Measurements from ENCODE around the gene CCR4.
"Not testable (repeated sequence)": the region's sequence is repeated elsewhere in the genome, so short reads cannot be mapped to it uniquely, and the experiment has no call there.

Gene CCR4

DNA sequence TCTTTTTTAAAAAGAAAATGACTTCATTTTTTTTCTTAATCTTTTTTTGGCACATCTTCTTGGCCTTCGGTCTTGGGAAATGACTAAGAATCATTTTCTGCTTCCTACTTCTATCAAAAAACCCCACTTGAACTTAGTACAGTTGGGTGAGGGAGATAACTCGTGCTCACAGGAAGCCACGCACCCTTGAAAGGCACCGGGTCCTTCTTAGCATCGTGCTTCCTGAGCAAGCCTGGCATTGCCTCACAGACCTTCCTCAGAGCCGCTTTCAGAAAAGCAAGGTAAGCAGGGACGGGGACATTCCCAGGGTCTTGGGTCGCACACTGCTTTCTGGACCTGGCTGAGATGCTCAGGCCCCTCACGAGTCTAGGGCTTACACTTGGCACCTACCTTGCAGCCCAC is at the start of gene CCR4:
TSS of gene CCR4 (plus strand) at position 235 of the 402 bp plus-strand sequence. CDS start 1,779 bp downstream, outside the sequence.
- Mint-ChIP-seq H3K36me3 (ENCODE audit: low read depth) (peaks cover 41% of the 10 kb centered on the region), H3K4me3 (peak within 1 kb of the TSS; percentile 86), H3K27me3 (no peaks in the 10 kb centered on the region), H3K27ac (peak within 1 kb of the TSS; percentile 92), H3K4me1 (ENCODE audit: low read depth) (peaks cover 69% of the 10 kb centered on the region), H3K9me3 (no peaks in the 10 kb centered on the region)
- peak; percentile 76 for DNase-seq

GRCh38 chr3:32902887-32903371 is 48.5 kb upstream of the CCR4 start:
- not testable (repeated sequence) for H3K4me1 Mint-ChIP-seq (ENCODE audit: low read depth)

DNA sequence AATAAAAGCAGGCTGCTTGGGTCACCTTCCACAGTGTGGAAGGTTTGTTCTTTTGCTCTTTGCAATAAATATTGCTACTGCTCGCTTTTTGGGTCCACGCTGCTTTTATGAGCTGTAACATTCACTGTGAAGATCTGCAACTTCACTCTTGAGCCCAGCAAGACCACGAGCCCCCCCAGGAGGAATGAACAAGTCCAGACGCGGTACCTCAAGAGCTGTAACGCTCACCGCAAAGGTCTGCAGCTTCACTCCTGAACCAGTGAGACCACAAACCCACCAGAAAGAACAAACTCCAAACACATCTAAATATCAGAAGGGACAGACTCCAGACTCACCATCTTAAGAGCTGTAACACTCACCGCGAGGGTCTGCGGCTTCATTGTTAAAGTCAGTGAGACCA is 47.5 kb upstream of the CCR4 start:
- no peak overlapping the region for H3K4me3 Mint-ChIP-seq

More at GRCh38 chr3:32902887-32903371, 48.5 kb upstream of the CCR4 start:
- H3K36me3 Mint-ChIP-seq (ENCODE audit: low read depth); H3K9me3 Mint-ChIP-seq; H3K27ac Mint-ChIP-seq: not testable (repeated sequence)
- peak; percentile 68 for DNase-seq
- peak overlapping the region; percentile 71 for H3K4me3 Mint-ChIP-seq
- peaks cover 27% of the 10 kb centered on the region for H3K27me3 Mint-ChIP-seq

GRCh38 chr3:32909999-32910398 is 41.4 kb upstream of the CCR4 start:
- Mint-ChIP-seq H3K27me3 (no peaks in the 10 kb centered on the region), H3K4me1 (ENCODE audit: low read depth) (peaks cover 5% of the 10 kb centered on the region), H3K4me3 (no peak overlapping the region), H3K9me3 (no peaks in the 10 kb centered on the region), H3K27ac (no peak overlapping the region), H3K36me3 (ENCODE audit: low read depth) (no peaks in the 10 kb centered on the region)
- DNase-seq = no peak

More for the DNA sequence above, 47.5 kb upstream of the CCR4 start:
- no peak for DNase-seq
- Mint-ChIP-seq H3K27ac (no peak overlapping the region), H3K4me1 (ENCODE audit: low read depth) (peaks cover 4% of the 10 kb centered on the region), H3K36me3 (ENCODE audit: low read depth) (no peaks in the 10 kb centered on the region), H3K9me3 (no peaks in the 10 kb centered on the region), H3K27me3 (peaks cover 20% of the 10 kb centered on the region)

DNA sequence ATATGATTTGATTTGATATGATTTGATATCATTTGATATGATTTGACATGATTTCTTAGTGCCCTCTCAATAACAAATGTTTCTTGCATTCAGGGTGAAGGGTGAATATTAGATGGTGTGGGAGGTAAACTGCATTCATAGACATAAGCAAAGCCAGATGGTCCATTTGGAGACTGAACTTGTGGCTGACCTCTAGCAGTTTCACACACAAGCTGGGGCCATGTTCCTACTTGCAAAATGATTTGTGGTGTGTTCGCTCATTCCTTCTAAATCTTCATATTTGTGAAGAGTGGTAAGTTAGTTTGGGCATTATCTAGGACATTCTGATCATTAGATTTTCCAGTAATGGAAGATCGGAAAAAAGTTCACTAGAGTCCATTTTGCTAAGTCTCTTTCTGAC is 40.5 kb upstream of the CCR4 start:
- Mint-ChIP-seq H3K27ac (no peak overlapping the region), H3K9me3 (no peaks in the 10 kb centered on the region), H3K4me1 (ENCODE audit: low read depth) (peaks cover 5% of the 10 kb centered on the region), H3K27me3 (no peaks in the 10 kb centered on the region), H3K4me3 (no peak overlapping the region), H3K36me3 (ENCODE audit: low read depth) (no peaks in the 10 kb centered on the region)
- no peak for DNase-seq

GRCh38 chr3:32912046-32912445 is 39.4 kb upstream of the CCR4 start:
- peaks cover 5% of the 10 kb centered on the region for H3K9me3 Mint-ChIP-seq
- H3K27me3 Mint-ChIP-seq = no peaks in the 10 kb centered on the region
- H3K27ac Mint-ChIP-seq = no peak overlapping the region
- H3K4me1 Mint-ChIP-seq (ENCODE audit: low read depth) = peaks cover 5% of the 10 kb centered on the region
- H3K4me3 Mint-ChIP-seq = no peak overlapping the region
- no peak for DNase-seq
- H3K36me3 Mint-ChIP-seq (ENCODE audit: low read depth) = no peaks in the 10 kb centered on the region

DNA sequence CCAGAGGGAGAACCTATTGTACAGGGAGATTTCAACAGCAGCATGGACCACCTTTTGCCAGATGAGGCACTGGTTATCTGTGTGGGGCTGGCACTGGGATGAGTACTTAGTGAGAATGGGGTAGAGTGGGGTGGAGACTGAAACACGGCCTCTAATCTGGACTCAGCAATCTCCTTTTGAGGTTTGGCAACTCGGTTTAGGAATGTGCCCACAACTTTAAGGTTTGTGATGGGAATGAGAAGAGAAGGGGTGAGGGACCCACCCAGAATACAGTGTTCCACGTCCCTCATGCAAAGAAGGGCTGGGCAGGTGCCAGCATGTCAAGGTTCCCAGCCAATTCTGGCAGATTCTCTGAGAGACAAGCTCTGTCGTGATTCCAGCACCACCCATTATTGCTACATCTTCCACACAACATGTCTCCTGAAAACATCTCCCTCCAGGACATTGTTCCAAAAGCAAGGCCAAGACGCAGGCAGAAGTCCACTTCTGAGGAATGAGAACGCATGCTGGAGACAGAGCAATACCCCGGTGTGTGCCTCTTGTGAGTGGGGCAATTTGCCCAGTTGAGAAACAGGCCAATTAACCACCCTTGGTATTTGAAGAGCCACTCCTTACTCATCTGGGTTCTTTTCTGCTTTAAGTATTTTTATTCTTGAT is 37.5 kb upstream of the CCR4 start:
- H3K27ac Mint-ChIP-seq = no peak overlapping the region
- H3K27me3 Mint-ChIP-seq = no peaks in the 10 kb centered on the region
- DNase-seq = no peak
- H3K36me3 Mint-ChIP-seq (ENCODE audit: low read depth) = no peaks in the 10 kb centered on the region
- H3K4me1 Mint-ChIP-seq (ENCODE audit: low read depth) = peaks cover 5% of the 10 kb centered on the region
- peaks cover 12% of the 10 kb centered on the region for H3K9me3 Mint-ChIP-seq
- H3K4me3 Mint-ChIP-seq = no peak overlapping the region

DNA sequence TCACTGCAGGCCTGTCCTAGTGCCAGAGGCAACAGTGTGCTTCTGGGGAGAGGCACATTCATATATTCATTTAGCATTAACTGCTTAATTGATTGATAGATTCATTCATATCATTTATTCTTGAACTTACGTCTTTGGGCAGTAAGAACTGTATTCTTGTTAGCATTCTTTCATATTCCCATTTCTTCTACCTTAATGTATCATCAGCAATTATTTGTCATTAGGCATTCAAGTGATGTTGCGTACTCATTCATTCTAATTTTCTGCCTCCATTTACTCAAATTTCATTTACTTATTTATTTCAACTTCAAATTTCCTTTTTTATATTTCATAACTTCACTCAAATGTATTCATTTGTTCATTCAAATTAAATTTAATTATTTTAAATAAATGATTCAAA is 31.5 kb upstream of the CCR4 start:
- H3K27me3 Mint-ChIP-seq = no peaks in the 10 kb centered on the region
- H3K4me3 Mint-ChIP-seq = no peak overlapping the region
- no peaks in the 10 kb centered on the region for H3K4me1 Mint-ChIP-seq (ENCODE audit: low read depth)
- peaks cover 12% of the 10 kb centered on the region for H3K9me3 Mint-ChIP-seq
- H3K36me3 Mint-ChIP-seq (ENCODE audit: low read depth) = no peaks in the 10 kb centered on the region
- no peak for DNase-seq
- no peak overlapping the region for H3K27ac Mint-ChIP-seq

GRCh38 chr3:32922078-32922477 is 29.4 kb upstream of the CCR4 start:
- no peak for DNase-seq
- H3K4me3 Mint-ChIP-seq = no peak overlapping the region
- H3K9me3 Mint-ChIP-seq = peaks cover 7% of the 10 kb centered on the region
- H3K36me3 Mint-ChIP-seq (ENCODE audit: low read depth) = no peaks in the 10 kb centered on the region
- no peaks in the 10 kb centered on the region for H3K27me3 Mint-ChIP-seq
- H3K27ac Mint-ChIP-seq = no peak overlapping the region
- no peaks in the 10 kb centered on the region for H3K4me1 Mint-ChIP-seq (ENCODE audit: low read depth)

DNA sequence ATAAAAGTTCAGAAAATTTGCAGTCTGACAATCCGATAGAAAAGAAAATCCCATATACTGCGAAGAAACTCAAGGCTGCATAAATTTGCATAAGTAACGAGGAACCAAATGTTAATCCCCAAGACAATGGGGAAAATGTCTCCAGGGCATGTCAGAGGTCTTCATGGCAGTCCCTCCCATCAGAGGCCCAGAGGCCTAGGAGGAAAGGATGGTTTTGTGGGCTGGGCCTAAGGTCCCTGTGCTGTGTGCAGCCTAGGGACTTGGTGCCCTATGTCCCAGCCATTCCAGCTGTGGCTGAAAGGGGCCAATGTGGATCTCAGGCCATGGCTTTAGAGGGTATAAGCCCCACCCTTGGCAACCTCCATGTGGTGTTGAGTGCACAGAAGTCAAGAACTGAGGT is 21.3 kb upstream of the CCR4 start:
- H3K9me3 Mint-ChIP-seq = no peaks in the 10 kb centered on the region
- H3K4me1 Mint-ChIP-seq (ENCODE audit: low read depth) = no peaks in the 10 kb centered on the region
- H3K27me3 Mint-ChIP-seq = no peaks in the 10 kb centered on the region
- H3K4me3 Mint-ChIP-seq = no peak overlapping the region
- no peak for DNase-seq
- H3K36me3 Mint-ChIP-seq (ENCODE audit: low read depth) = no peaks in the 10 kb centered on the region
- H3K27ac Mint-ChIP-seq = no peak overlapping the region

GRCh38 chr3:32931273-32931672 is 20.2 kb upstream of the CCR4 start:
- H3K27me3 Mint-ChIP-seq; H3K27ac Mint-ChIP-seq; H3K36me3 Mint-ChIP-seq (ENCODE audit: low read depth); H3K4me1 Mint-ChIP-seq (ENCODE audit: low read depth); H3K4me3 Mint-ChIP-seq; H3K9me3 Mint-ChIP-seq; DNase-seq: not testable (repeated sequence)

- H3K4me3 Mint-ChIP-seq = no peak overlapping the region
- no peaks in the 10 kb centered on the region for H3K4me1 Mint-ChIP-seq (ENCODE audit: low read depth)
- DNase-seq = no peak
Measured at GRCh38 chr3:32934150-32934742, 17.2 kb upstream of the CCR4 start.

GRCh38 chr3:32937331-32937730 is 14.1 kb upstream of the CCR4 start:
- no peak overlapping the region for H3K4me3 Mint-ChIP-seq
- no peak overlapping the region for H3K27ac Mint-ChIP-seq
- no peaks in the 10 kb centered on the region for H3K27me3 Mint-ChIP-seq
- H3K4me1 Mint-ChIP-seq (ENCODE audit: low read depth) = no peaks in the 10 kb centered on the region
- no peak for DNase-seq
- H3K9me3 Mint-ChIP-seq = no peaks in the 10 kb centered on the region
- H3K36me3 Mint-ChIP-seq (ENCODE audit: low read depth) = no peaks in the 10 kb centered on the region

More at GRCh38 chr3:32934150-32934742, 17.2 kb upstream of the CCR4 start:
- Mint-ChIP-seq H3K36me3 (ENCODE audit: low read depth) (no peaks in the 10 kb centered on the region), H3K27ac (no peak overlapping the region), H3K9me3 (no peaks in the 10 kb centered on the region), H3K27me3 (no peaks in the 10 kb centered on the region)

- H3K36me3 Mint-ChIP-seq (ENCODE audit: low read depth); H3K27me3 Mint-ChIP-seq; H3K4me1 Mint-ChIP-seq (ENCODE audit: low read depth); H3K27ac Mint-ChIP-seq; DNase-seq; H3K9me3 Mint-ChIP-seq; H3K4me3 Mint-ChIP-seq: not testable (repeated sequence)
Measured at GRCh38 chr3:32939531-32940284, 11.7 kb upstream of the CCR4 start.

GRCh38 chr3:32940726-32941125 is 10.7 kb upstream of the CCR4 start:
- DNase-seq = no peak
- Mint-ChIP-seq H3K27ac (no peak overlapping the region), H3K27me3 (no peaks in the 10 kb centered on the region), H3K36me3 (ENCODE audit: low read depth) (no peaks in the 10 kb centered on the region), H3K9me3 (no peaks in the 10 kb centered on the region), H3K4me3 (no peak overlapping the region), H3K4me1 (ENCODE audit: low read depth) (no peaks in the 10 kb centered on the region)
